Activated naive CD8-positive, alpha-beta T cell treated with anti-CD3 and anti-CD28 coated beads for 36 hours (primary cell): ENCODE measurements around the gene KRTAP10-9. TPM values are rescaled to one million over a fixed set of nuclear protein-coding genes. Genes with fewer than 3 reads are reported as not detected.
"Not testable (repeated sequence)": the region's sequence is repeated elsewhere in the genome, so short reads cannot be mapped to it uniquely, and the experiment has no call there.

ENCODE experiments used
- DNase-seq: peaks from one replicate; pipeline ENCODE4 v3.0.0; 2021
- H3K27ac Mint-ChIP-seq: one replicate; pipeline ENCODE4 v1.8.0; 2022; ENCODE audit warnings: mild to moderate bottlenecking, moderate library complexity, mixed read lengths
- H3K27me3 Mint-ChIP-seq: one replicate; pipeline ENCODE4 v1.8.0; 2022; ENCODE audit warnings: mild to moderate bottlenecking, mixed read lengths
- H3K36me3 Mint-ChIP-seq: one replicate; pipeline ENCODE4 v1.8.0; 2021; ENCODE audit warnings: mild to moderate bottlenecking, mixed read lengths
- H3K4me1 Mint-ChIP-seq: one replicate; pipeline ENCODE4 v1.8.0; 2021; ENCODE audit warnings: mixed read lengths
- H3K4me3 Mint-ChIP-seq: one replicate; pipeline ENCODE4 v1.8.0; 2022; ENCODE audit warnings: mild to moderate bottlenecking, moderate library complexity, mixed read lengths
- H3K9me3 Mint-ChIP-seq: one replicate; pipeline ENCODE4 v1.8.0; 2022; ENCODE audit warnings: mixed read lengths
- total RNA-seq, 2 experiments: library from RNA; stranded (reverse); gene quantifications; one replicate each; pipeline ENCODE4 v1.2.3, GENCODE V29; 2021

Gene KRTAP10-9
- total RNA-seq, 2 experiments from 2014 or later, result not detected

- H3K4me1 Mint-ChIP-seq, result no peaks in the 10 kb centered on the region
Observed at GRCh38 chr21:44602463-44602850, 24.4 kb upstream of the KRTAP10-9 start.

DNA sequence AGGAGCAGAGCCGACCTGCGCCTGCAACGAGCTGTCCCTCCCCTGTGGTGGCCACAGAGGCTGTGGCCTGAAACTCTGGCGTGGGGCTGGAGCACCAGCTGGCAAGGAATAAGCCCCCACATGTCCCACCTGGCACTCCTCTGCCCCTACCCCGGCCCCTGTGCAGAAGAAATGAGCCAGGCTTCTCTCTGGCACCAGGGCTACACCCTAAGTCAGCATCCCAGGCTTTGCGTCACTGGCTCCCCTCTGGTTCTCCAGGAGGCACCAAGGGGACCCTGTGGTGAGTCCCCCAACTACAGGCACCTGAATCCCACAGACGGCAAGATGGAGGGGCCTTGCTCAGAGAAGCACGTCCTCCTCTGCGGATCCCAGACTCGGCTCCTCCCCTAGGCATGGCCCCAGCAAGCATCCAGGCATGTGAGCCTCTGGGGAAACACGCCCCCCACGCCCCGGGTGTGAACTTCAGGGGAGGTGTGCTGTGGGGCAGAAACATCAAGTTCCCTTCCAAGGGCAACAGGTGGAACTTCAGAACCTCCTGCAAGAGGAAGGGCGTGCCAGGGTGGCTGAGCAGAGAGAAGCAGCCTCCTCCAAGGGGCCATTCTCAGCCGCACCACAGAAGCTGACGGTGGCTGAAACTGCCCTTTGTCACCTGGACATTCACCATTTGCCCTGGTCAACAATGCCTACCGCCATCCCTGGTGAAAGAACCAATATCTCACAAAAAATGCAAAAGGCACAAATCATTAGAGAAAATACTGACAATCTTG is 23.6 kb upstream of the KRTAP10-9 start:
- no peak for DNase-seq
- Mint-ChIP-seq H3K36me3 (no peaks in the 10 kb centered on the region), H3K27ac (no peak overlapping the region), H3K4me3 (no peak overlapping the region), H3K4me1 (no peaks in the 10 kb centered on the region), H3K9me3 (peaks cover 5% of the 10 kb centered on the region), H3K27me3 (no peaks in the 10 kb centered on the region)

More at GRCh38 chr21:44602463-44602850, 24.4 kb upstream of the KRTAP10-9 start:
- Mint-ChIP-seq H3K4me3 (no peak overlapping the region), H3K9me3 (peaks cover 5% of the 10 kb centered on the region), H3K27me3 (no peaks in the 10 kb centered on the region), H3K36me3 (no peaks in the 10 kb centered on the region), H3K27ac (no peak overlapping the region)
- no peak for DNase-seq

DNA sequence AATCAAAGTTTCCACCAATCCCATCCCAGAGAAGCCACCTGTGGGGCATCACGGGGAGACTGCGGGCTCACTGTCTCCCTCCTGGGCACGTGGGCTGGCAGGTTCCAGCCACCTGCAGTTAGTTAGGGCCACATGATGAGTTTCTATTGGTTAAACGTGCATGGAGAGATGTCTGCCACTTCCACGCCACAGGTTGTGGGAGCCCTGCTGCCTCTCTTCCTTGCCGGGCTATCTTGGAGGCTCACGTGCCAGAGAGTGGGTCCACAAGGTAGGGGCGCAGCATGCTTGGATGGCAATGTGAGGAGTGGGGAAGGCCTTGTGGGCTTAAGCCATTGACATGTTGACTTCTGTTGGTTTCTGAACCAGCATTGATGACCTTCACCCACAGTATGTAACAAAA is 23.0 kb upstream of the KRTAP10-9 start:
- Mint-ChIP-seq H3K36me3 (peaks cover under 1% of the 10 kb centered on the region), H3K27ac (no peak overlapping the region), H3K9me3 (peaks cover 3% of the 10 kb centered on the region), H3K4me3 (no peak overlapping the region), H3K4me1 (no peaks in the 10 kb centered on the region), H3K27me3 (no peaks in the 10 kb centered on the region)
- no peak for DNase-seq

GRCh38 chr21:44606495-44606894 is 20.4 kb upstream of the KRTAP10-9 start:
- peaks cover 19% of the 10 kb centered on the region for H3K9me3 Mint-ChIP-seq

GRCh38 chr21:44609193-44609592 is 17.7 kb upstream of the KRTAP10-9 start:
- Mint-ChIP-seq H3K36me3 (peaks cover 1% of the 10 kb centered on the region), H3K4me1 (no peaks in the 10 kb centered on the region), H3K27ac (no peak overlapping the region)

More at GRCh38 chr21:44606495-44606894, 20.4 kb upstream of the KRTAP10-9 start:
- peaks cover 1% of the 10 kb centered on the region for H3K36me3 Mint-ChIP-seq
- no peak for DNase-seq
- no peaks in the 10 kb centered on the region for H3K4me1 Mint-ChIP-seq
- H3K27ac Mint-ChIP-seq, result no peak overlapping the region
- H3K4me3 Mint-ChIP-seq, result no peak overlapping the region
- H3K27me3 Mint-ChIP-seq, result no peaks in the 10 kb centered on the region

DNA sequence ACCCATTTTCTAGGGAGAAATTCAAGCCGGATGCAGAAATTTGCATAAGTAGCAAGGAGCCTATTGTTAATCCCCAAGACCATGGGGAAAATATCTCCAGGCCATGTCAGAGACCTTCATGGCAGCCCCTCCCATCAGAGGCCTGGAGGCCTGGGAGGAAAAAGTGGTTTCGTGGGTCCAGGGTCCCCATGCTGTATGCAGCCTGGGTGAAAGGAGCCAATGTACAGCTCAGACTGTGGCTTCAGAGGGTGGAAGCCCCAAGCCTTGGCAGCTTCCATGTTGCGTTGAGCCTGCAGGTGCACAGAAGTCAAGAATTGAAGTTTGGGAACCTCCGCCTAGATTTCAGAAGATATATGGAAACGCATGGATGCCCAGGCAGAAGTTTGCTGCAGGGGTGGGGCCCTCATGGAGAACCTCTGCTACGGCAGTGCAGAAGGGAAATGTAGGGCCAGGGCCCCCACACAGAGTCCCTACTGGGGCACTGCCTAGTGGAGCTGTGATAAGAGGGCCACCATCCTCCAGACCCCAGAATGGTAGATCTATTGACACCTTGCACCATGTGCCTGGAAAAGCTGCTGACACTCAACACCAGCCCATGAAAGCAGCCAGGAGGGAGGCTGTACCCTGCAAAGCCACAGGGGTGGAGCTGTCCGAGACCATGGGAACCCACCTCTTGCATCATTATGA is 16.6 kb upstream of the KRTAP10-9 start:
- H3K36me3 Mint-ChIP-seq, H3K4me1 Mint-ChIP-seq: not testable (repeated sequence)

More at GRCh38 chr21:44609193-44609592, 17.7 kb upstream of the KRTAP10-9 start:
- H3K27me3 Mint-ChIP-seq, result no peaks in the 10 kb centered on the region
- DNase-seq, result no peak
- H3K9me3 Mint-ChIP-seq, result peaks cover 21% of the 10 kb centered on the region
- H3K4me3 Mint-ChIP-seq, result no peak overlapping the region

GRCh38 chr21:44611551-44611950 is 15.3 kb upstream of the KRTAP10-9 start:
- no peak for DNase-seq
- H3K4me1 Mint-ChIP-seq, result peaks cover 6% of the 10 kb centered on the region
- no peak overlapping the region for H3K27ac Mint-ChIP-seq
- H3K36me3 Mint-ChIP-seq, result peaks cover 1% of the 10 kb centered on the region
- no peak overlapping the region for H3K4me3 Mint-ChIP-seq
- peaks cover 20% of the 10 kb centered on the region for H3K9me3 Mint-ChIP-seq
- H3K27me3 Mint-ChIP-seq, result no peaks in the 10 kb centered on the region

More for the DNA sequence above, 16.6 kb upstream of the KRTAP10-9 start:
- peaks cover 21% of the 10 kb centered on the region for H3K9me3 Mint-ChIP-seq
- H3K4me3 Mint-ChIP-seq, H3K27ac Mint-ChIP-seq, DNase-seq, H3K27me3 Mint-ChIP-seq: not testable (repeated sequence)

- DNase-seq, result no peak
Observed at GRCh38 chr21:44612029-44612486, 14.8 kb upstream of the KRTAP10-9 start, which contains the start of gene KRTAP10-8. KRTAP10-8 (plus strand) TSS chr21:44612079; CDS start chr21:44612101, 22 bp downstream.

DNA sequence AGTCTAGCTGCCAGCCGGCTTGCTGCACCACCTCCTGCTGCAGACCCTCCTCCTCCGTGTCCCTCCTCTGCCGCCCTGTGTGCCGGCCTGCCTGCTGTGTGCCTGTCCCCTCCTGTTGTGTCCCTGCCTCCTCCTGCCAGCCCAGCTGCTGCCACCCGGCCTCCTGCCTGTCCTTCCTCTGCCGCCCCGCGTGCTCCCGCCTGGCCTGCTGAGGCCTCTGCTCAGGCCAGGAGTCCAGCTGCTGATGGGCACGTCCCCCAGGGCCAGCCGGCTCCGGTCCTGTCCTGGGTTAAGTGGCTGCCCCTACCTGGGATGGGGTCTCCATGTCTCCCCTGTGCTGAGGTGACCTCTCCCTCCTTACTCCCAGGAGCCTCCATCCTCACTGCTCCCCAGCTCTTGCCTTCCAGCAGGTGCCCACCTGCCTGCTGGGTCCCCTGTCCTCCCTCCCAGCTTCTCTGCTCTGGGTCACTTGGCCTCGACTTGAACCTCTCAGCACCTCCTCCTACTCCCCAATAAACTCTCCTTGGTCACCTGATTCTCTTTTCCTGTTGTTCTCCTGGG is 14.1 kb upstream of the KRTAP10-9 start:
- DNase-seq, result no peak
- no peak overlapping the region for H3K27ac Mint-ChIP-seq
- peaks cover 10% of the 10 kb centered on the region for H3K4me1 Mint-ChIP-seq
- H3K4me3 Mint-ChIP-seq, result no peak overlapping the region
- no peaks in the 10 kb centered on the region for H3K27me3 Mint-ChIP-seq
- peaks cover 1% of the 10 kb centered on the region for H3K36me3 Mint-ChIP-seq
- peaks cover 19% of the 10 kb centered on the region for H3K9me3 Mint-ChIP-seq

More at GRCh38 chr21:44612029-44612486, 14.8 kb upstream of the KRTAP10-9 start, which contains the start of gene KRTAP10-8:
- no peak within 1 kb of the TSS for H3K4me3 Mint-ChIP-seq
- H3K9me3 Mint-ChIP-seq, result peaks cover 19% of the 10 kb centered on the region
- peaks cover 10% of the 10 kb centered on the region for H3K4me1 Mint-ChIP-seq
- H3K36me3 Mint-ChIP-seq, result peaks cover 1% of the 10 kb centered on the region
- no peak within 1 kb of the TSS for H3K27ac Mint-ChIP-seq
- H3K27me3 Mint-ChIP-seq, result no peaks in the 10 kb centered on the region

DNA sequence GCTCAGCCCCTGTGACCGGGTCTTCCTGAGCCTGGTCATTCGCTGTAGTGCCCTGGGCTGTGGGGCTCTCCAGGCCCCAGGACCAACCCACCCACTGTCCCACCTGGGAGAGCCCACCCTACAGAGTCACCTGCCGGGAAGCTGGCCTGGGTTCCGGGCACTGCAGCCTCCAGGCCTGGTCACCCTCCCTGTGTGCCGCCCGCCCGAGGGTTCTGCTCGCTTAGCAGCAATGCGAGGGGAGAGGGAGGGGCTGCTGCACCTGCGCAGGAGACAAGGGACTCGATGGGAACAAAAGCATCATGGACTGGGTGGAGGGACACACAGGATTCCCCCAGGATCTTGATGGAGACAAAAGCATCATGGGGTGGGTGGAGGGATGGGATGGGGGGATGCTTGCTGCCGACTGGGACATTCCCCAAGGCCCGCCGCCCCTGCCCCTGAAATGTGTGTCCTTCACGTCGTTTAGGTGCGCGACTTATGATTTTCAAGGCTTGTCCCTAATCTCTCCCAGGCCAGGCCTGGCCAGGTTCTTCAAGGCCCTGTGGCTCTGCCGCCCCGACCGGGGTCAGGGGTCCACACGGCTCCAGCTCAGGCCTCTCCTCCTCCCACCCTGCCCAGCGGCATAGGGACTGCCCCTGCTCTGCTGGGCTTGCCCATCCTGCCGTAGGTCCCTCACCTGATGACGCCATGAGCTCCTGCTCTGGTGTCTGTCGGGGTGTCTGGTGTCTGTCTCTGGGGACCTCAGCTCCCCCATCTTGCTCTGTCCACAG is 13.3 kb upstream of the KRTAP10-9 start:
- peaks cover 16% of the 10 kb centered on the region for H3K4me1 Mint-ChIP-seq
- no peak for DNase-seq
- H3K4me3 Mint-ChIP-seq, result no peak overlapping the region
- H3K27me3 Mint-ChIP-seq, result no peaks in the 10 kb centered on the region
- peaks cover 4% of the 10 kb centered on the region for H3K36me3 Mint-ChIP-seq
- H3K27ac Mint-ChIP-seq, result no peak overlapping the region
- peaks cover 23% of the 10 kb centered on the region for H3K9me3 Mint-ChIP-seq

- Mint-ChIP-seq H3K36me3 (peaks cover 9% of the 10 kb centered on the region), H3K27ac (no peak overlapping the region), H3K4me1 (peaks cover 22% of the 10 kb centered on the region), H3K9me3 (peaks cover 25% of the 10 kb centered on the region), H3K27me3 (no peaks in the 10 kb centered on the region), H3K4me3 (no peak overlapping the region)
- DNase-seq, result no peak
Observed at GRCh38 chr21:44614161-44614631, 12.7 kb upstream of the KRTAP10-9 start.

- Mint-ChIP-seq H3K4me3 (no peak overlapping the region), H3K36me3 (peaks cover 17% of the 10 kb centered on the region), H3K4me1 (peaks cover 24% of the 10 kb centered on the region), H3K27ac (no peak overlapping the region), H3K9me3 (peaks cover 27% of the 10 kb centered on the region), H3K27me3 (no peaks in the 10 kb centered on the region)
- DNase-seq, result no peak
Observed at GRCh38 chr21:44614961-44615391, 11.9 kb upstream of the KRTAP10-9 start.

DNA sequence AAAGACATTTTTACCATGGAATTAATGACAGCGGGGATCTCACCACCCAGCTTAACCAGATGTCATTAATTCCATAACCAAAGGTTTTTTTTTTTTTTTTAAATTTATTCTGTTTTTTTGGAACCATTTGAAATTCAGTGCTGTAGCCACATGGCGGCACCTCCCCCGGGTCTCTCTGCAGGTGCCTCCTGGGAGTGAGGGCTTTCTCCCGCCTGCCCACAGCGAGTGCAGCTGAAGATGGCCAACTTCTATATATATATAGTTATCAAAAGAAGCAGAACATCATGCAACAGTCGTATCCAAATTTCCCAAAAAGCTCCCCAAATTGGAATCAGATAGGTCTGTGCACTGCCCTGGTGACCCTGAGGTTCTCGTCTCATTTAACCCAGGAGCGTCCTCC is 11.4 kb upstream of the KRTAP10-9 start:
- Mint-ChIP-seq H3K27me3 (no peaks in the 10 kb centered on the region), H3K4me3 (no peak overlapping the region), H3K27ac (no peak overlapping the region), H3K36me3 (peaks cover 19% of the 10 kb centered on the region), H3K4me1 (peaks cover 24% of the 10 kb centered on the region), H3K9me3 (peaks cover 29% of the 10 kb centered on the region)
- no peak for DNase-seq

DNA sequence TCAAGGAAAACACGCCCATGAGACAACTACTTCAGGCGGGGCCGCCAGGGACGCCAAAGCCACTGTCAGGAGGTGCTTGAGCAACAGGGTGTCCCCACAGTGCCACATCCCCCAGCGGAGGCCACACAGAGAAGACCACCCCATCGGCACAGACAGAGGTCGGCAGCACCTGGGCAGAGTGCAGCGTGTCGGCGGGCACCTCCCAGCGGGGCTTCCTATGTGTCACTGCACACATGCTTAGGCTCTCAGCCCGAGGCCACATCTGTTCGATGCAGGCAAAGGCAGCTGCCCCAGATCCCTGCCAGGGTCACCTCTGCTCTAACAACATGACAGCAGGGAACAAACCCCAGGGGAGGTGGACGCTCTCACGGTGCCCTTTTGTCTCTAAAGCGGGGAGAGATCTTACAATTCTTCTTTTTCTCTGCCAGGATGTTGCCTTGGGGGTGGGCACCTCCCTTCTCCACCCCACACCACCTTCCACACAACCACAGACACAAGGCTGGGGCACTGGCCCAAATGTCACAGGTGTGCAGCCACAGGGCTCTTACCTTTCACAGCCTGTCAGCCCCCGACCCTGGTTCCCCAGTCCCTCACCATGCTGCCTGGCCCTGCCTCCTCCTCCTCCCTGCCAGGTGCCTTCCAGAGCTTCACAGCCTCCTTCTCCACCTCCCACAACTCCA is 10.8 kb upstream of the KRTAP10-9 start:
- peaks cover 24% of the 10 kb centered on the region for H3K36me3 Mint-ChIP-seq
- H3K9me3 Mint-ChIP-seq, result peaks cover 31% of the 10 kb centered on the region
- H3K4me3 Mint-ChIP-seq, result no peak overlapping the region
- peaks cover 24% of the 10 kb centered on the region for H3K4me1 Mint-ChIP-seq
- H3K27me3 Mint-ChIP-seq, result no peaks in the 10 kb centered on the region
- no peak for DNase-seq
- H3K27ac Mint-ChIP-seq, result no peak overlapping the region
